ENCODE data around the gene PRSS2. TPM values are rescaled to one million over a fixed set of nuclear protein-coding genes. Genes with fewer than 3 reads are reported as not detected.

PRSS2 gene
- total RNA-seq, 2 donors from 2014 or later, result not detected

DNA sequence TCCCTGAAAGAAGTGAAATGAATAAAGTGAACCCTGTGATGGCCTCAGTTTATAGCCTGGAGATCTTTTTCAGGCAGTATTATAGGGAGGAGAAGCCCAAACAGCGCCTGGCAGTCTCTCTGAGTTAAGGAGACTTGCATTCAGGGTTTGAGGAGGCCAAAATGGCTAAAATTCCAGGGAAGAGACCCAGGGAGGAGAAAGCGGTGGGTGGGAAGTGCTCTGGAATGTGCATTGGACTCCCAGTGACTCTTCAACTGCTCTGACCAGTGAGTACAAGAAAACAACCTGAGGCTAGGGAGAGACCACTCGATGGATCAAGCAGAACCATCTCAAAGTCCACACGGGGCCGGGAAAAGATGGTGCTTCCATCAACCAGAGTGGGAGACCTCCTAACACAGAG is 48.8 kb downstream of the PRSS2 start:
- no peaks in the 10 kb centered on the region for H3K36me3 ChIP-seq
- no peaks in the 10 kb centered on the region for H3K27me3 ChIP-seq (replicated peaks; ENCODE audit: insufficient read depth)
- H3K27ac ChIP-seq, result no peak overlapping the region
- intact Hi-C loops (cut with DNase I), result no loop called here
- 90% methylated on average over 5 of the region's 5 CpGs for WGBS
- H3K4me3 ChIP-seq, result no peak overlapping the region
- H3K4me1 ChIP-seq (replicated peaks), result no peaks in the 10 kb centered on the region
- no peak for DNase-seq (ENCODE audit: low spot score)
- no peaks in the 10 kb centered on the region for H3K9me3 ChIP-seq
- no peak for TF ChIP-seq POLR2AphosphoS5 (IDR thresholded peaks at IDR 0.05)

DNA sequence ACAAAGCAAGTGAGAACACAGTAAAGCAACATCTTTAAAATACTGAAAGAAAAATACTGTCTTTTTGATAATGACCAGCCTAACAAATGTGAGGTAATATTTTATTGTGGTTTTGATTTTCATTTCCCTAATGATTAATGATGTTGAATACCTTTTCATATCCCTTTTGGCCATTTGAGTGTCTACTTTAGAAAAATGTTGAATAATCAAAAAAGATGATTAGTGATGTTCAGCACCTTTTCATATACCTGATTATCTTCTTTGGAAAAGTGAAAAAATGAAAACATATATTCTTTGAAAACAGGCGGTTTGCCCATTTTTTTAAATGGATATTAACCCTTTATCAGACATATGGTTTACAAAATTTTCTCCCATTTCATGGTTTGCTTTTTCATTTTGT is 51.9 kb downstream of the PRSS2 start:
- H3K9me3 ChIP-seq, result no peaks in the 10 kb centered on the region
- intact Hi-C loops (cut with DNase I), result no loop called here
- DNase-seq (ENCODE audit: low spot score), result no peak
- H3K4me1 ChIP-seq (replicated peaks), result no peaks in the 10 kb centered on the region
- no peaks in the 10 kb centered on the region for H3K27me3 ChIP-seq (replicated peaks; ENCODE audit: insufficient read depth)
- H3K36me3 ChIP-seq, result no peaks in the 10 kb centered on the region
- TF ChIP-seq POLR2AphosphoS5 (IDR thresholded peaks at IDR 0.05) (no peak), POLR2A (IDR thresholded peaks at IDR 0.05) (no peak)
- TF ChIP-seq, protein P1, sequence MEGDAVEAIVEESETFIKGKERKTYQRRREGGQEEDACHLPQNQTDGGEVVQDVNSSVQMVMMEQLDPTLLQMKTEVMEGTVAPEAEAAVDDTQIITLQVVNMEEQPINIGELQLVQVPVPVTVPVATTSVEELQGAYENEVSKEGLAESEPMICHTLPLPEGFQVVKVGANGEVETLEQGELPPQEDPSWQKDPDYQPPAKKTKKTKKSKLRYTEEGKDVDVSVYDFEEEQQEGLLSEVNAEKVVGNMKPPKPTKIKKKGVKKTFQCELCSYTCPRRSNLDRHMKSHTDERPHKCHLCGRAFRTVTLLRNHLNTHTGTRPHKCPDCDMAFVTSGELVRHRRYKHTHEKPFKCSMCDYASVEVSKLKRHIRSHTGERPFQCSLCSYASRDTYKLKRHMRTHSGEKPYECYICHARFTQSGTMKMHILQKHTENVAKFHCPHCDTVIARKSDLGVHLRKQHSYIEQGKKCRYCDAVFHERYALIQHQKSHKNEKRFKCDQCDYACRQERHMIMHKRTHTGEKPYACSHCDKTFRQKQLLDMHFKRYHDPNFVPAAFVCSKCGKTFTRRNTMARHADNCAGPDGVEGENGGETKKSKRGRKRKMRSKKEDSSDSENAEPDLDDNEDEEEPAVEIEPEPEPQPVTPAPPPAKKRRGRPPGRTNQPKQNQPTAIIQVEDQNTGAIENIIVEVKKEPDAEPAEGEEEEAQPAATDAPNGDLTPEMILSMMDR (IDR thresholded peaks at IDR 0.05), result no peak
- H3K4me3 ChIP-seq, result no peak overlapping the region
- 2% methylated on average over 1 of the region's 1 CpG for WGBS
- H3K27ac ChIP-seq, result no peak overlapping the region

Small RNA genes lying within 50 kb of the gene (small RNA-seq; reads per million reads assigned to genes)
- gene TRBD1, result 0 reads per million in 2 donors
- 0 to 0.09 reads per million in 2 donors for gene TRBJ1-1
- gene TRBJ1-2, result 0 reads per million in 2 donors
- gene TRBJ1-3, result 0 reads per million in 2 donors
- gene TRBJ1-4, result 0 reads per million in 2 donors
- 0 reads per million in 2 donors for gene TRBJ1-5
- 0 reads per million in 2 donors for gene TRBJ1-6
- gene TRBJ2-1, result 0 reads per million in 2 donors
- gene TRBJ2-2, result 0 reads per million in 2 donors
- gene TRBJ2-2P, result 0 reads per million in 2 donors
- gene TRBJ2-3, result 0 reads per million in 2 donors
- 0 reads per million in 2 donors for gene TRBJ2-4
- gene TRBJ2-5, result 0 reads per million in 2 donors
- 0 reads per million in 2 donors for gene TRBJ2-6
- gene TRBJ2-7, result 0 reads per million in 2 donors

Other genes with a start within 250 kb of the PRSS2 start
- gene PRSS1, start 21.5 kb upstream of the PRSS2 start, total RNA-seq, result not detected
- 100 to 1,000 TPM in 1 of 2 donors, 10 to 100 TPM in 1; 98.1 to 122 TPM for gene EPHB6, start 84.1 kb downstream of the PRSS2 start, total RNA-seq
- 10 to 100 TPM; 47.0 to 82.0 TPM for gene TRPV6, start 114.8 kb downstream of the PRSS2 start, total RNA-seq
- not detected for gene TRPV5, start 162.8 kb downstream of the PRSS2 start, total RNA-seq
- 1 to 10 TPM in 1 of 2 donors, not detected in 1; 6.4 TPM for gene LLCFC1, start 168.5 kb downstream of the PRSS2 start, total RNA-seq
- gene KEL, start 191.4 kb downstream of the PRSS2 start, total RNA-seq, result 10 to 100 TPM in 1 of 2 donors, under 1 TPM in 1; 0.09 to 61.5 TPM